GM19397 (cell line): ENCODE results near the gene LRRC27.
"Not testable (repeated sequence)": the region's sequence is repeated elsewhere in the genome, so short reads cannot be mapped to it uniquely, and the experiment has no call there.

Experiments used
- ATAC-seq: cut with Tn5 transposase; IDR thresholded peaks from one replicate; pipeline ENCODE4 v1.9.1; 2021; ENCODE audit warnings: mild to moderate bottlenecking, moderate library complexity; ENCODE audit not compliant: unreplicated experiment

The LRRC27 gene

GRCh38 chr10:132313865-132314264, 18.1 kb upstream of the LRRC27 start:
- no peak for ATAC-seq

GRCh38 chr10:132314336-132314735, 17.7 kb upstream of the LRRC27 start:
- ATAC-seq: no peak

- not testable (repeated sequence) for ATAC-seq
These were observed 17.1 kb upstream of the LRRC27 start for GRCh38 chr10:132314881-132315280.

GRCh38 chr10:132316133-132316532, 15.9 kb upstream of the LRRC27 start:
- no peak for ATAC-seq

- ATAC-seq: not testable (repeated sequence)
These were observed 14.5 kb upstream of the LRRC27 start for GRCh38 chr10:132317477-132317876.

- ATAC-seq: peak; percentile 99
These were observed 11.9 kb upstream of the LRRC27 start for GRCh38 chr10:132319853-132320653.

GRCh38 chr10:132320654-132321469, 11.1 kb upstream of the LRRC27 start:
- ATAC-seq: no peak

GRCh38 chr10:132321726-132322125, 10.3 kb upstream of the LRRC27 start:
- ATAC-seq: no peak

- ATAC-seq: no peak
These were observed 9.4 kb upstream of the LRRC27 start for GRCh38 chr10:132322586-132323048.

- ATAC-seq: no peak
These were observed 7.8 kb upstream of the LRRC27 start for GRCh38 chr10:132324186-132324585.

GRCh38 chr10:132326344-132326889, 5.6 kb upstream of the LRRC27 start:
- ATAC-seq: no peak

- no peak for ATAC-seq
These were observed 5.1 kb upstream of the LRRC27 start for GRCh38 chr10:132326925-132327324.

- ATAC-seq: no peak
These were observed 3.9 kb upstream of the LRRC27 start for GRCh38 chr10:132328106-132328505.

- no peak for ATAC-seq
These were observed 3.3 kb upstream of the LRRC27 start for GRCh38 chr10:132328738-132329137.

GRCh38 chr10:132329565-132330485, 2.2 kb upstream of the LRRC27 start:
- ATAC-seq: no peak

- ATAC-seq: no peak
These were observed 1.5 kb upstream of the LRRC27 start for GRCh38 chr10:132330486-132330833.

- peak; percentile 39 for ATAC-seq
These were observed 401 bp downstream of the LRRC27 start for GRCh38 chr10:132332433-132332754.

- ATAC-seq: no peak
These were observed 1.4 kb downstream of the LRRC27 start for GRCh38 chr10:132333386-132333785.

- no peak for ATAC-seq
These were observed 2.7 kb downstream of the LRRC27 start for GRCh38 chr10:132334631-132335188.
